Measurements from ENCODE around the gene PHRF1. TPM values are rescaled to one million over a fixed set of nuclear protein-coding genes. Genes with fewer than 3 reads are reported as not detected.

Gene PHRF1
- total RNA-seq, 2 donors from 2014 or later, result 20.8 to 55.2 TPM

GRCh38 chr11:619628-620050, 43.4 kb downstream of the PHRF1 start:
- no peaks in the 10 kb centered on the region for H3K27me3 ChIP-seq (replicated peaks; ENCODE audit: insufficient read depth)
- intact Hi-C loops (cut with DNase I), result no loop called here

DNA sequence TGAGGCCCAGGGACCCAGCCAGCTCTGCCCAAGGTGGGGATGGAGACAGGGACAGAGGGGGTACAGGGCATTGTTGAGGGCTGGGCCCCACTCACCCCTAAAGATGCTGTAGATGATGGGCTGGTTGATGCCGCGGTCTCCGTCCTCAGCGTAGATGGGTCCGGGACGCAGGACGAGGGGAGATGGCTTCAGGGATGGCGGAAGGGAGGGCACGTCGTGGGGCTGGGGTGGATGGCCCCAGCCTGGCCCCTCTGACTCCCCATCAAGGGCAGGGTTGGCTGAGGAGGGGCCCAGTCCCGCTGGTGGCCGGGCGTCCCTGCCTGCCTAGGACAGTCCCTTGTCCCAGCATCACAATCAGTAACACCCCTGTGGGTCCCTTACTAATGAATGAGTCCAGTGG, 43.9 kb downstream of the PHRF1 start:
- intact Hi-C loops (cut with DNase I), result no loop called here
- no peak overlapping the region for H3K27ac ChIP-seq
- peaks cover under 1% of the 10 kb centered on the region for H3K4me1 ChIP-seq (replicated peaks)
- H3K9me3 ChIP-seq, result no peaks in the 10 kb centered on the region
- no peak overlapping the region for H3K4me3 ChIP-seq
- 92% methylated on average over 13 of the region's 13 CpGs for WGBS
- no peak for DNase-seq (ENCODE audit: low spot score)
- no peaks in the 10 kb centered on the region for H3K27me3 ChIP-seq (replicated peaks; ENCODE audit: insufficient read depth)
- no peaks in the 10 kb centered on the region for H3K36me3 ChIP-seq
- TF ChIP-seq POLR2AphosphoS5 (IDR thresholded peaks at IDR 0.05) (no peak), POLR2A (IDR thresholded peaks at IDR 0.05) (no peak)
- TF ChIP-seq, protein P1, sequence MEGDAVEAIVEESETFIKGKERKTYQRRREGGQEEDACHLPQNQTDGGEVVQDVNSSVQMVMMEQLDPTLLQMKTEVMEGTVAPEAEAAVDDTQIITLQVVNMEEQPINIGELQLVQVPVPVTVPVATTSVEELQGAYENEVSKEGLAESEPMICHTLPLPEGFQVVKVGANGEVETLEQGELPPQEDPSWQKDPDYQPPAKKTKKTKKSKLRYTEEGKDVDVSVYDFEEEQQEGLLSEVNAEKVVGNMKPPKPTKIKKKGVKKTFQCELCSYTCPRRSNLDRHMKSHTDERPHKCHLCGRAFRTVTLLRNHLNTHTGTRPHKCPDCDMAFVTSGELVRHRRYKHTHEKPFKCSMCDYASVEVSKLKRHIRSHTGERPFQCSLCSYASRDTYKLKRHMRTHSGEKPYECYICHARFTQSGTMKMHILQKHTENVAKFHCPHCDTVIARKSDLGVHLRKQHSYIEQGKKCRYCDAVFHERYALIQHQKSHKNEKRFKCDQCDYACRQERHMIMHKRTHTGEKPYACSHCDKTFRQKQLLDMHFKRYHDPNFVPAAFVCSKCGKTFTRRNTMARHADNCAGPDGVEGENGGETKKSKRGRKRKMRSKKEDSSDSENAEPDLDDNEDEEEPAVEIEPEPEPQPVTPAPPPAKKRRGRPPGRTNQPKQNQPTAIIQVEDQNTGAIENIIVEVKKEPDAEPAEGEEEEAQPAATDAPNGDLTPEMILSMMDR (IDR thresholded peaks at IDR 0.05), result no peak

More at GRCh38 chr11:619628-620050, 43.4 kb downstream of the PHRF1 start:
- H3K27ac ChIP-seq, result no peak overlapping the region
- 92% methylated on average over 22 of the region's 22 CpGs for WGBS
- H3K9me3 ChIP-seq, result no peaks in the 10 kb centered on the region
- H3K4me3 ChIP-seq, result no peak overlapping the region
- TF ChIP-seq POLR2A (IDR thresholded peaks at IDR 0.05) (no peak), POLR2AphosphoS5 (IDR thresholded peaks at IDR 0.05) (no peak)
- TF ChIP-seq, protein P1 (IDR thresholded peaks at IDR 0.05), result no peak
- H3K36me3 ChIP-seq, result no peaks in the 10 kb centered on the region
- no peak for DNase-seq (ENCODE audit: low spot score)
- H3K4me1 ChIP-seq (replicated peaks), result peaks cover 7% of the 10 kb centered on the region

GRCh38 chr11:620935-621814, 44.9 kb downstream of the PHRF1 start:
- no peaks in the 10 kb centered on the region for H3K27me3 ChIP-seq (replicated peaks; ENCODE audit: insufficient read depth)
- no peak for DNase-seq (ENCODE audit: low spot score)
- H3K4me1 ChIP-seq (replicated peaks), result no peaks in the 10 kb centered on the region
- 75% methylated on average over 42 of the region's 45 CpGs for WGBS
- intact Hi-C loops (cut with DNase I), result no loop called here
- no peak for TF ChIP-seq POLR2A (IDR thresholded peaks at IDR 0.05)
- TF ChIP-seq, protein P1 (IDR thresholded peaks at IDR 0.05), result no peak
- TF ChIP-seq POLR2AphosphoS5 (IDR thresholded peaks at IDR 0.05), result no peak
- H3K36me3 ChIP-seq, result no peaks in the 10 kb centered on the region
- no peak overlapping the region for H3K27ac ChIP-seq
- H3K4me3 ChIP-seq, result no peak overlapping the region
- H3K9me3 ChIP-seq, result no peaks in the 10 kb centered on the region

DNA sequence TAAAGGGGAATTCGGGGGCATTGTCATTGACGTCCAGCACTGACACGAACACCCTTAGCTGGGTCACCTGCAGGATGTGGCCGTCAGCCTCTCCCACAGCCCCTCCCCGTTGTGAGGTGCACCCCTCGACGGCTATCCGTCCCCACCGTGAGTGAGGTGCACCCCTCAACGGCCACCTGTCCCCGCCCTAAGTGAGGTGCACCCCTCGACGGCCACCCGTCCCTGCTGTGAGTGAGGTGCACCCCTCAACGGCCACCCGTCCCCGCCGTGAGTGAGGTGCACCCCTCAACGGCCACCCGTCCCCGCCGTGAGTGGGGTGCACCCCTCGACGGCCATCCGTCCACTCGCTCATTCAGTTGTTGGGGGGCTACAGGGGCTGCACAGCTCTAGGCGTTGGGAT, 45.6 kb downstream of the PHRF1 start:
- Histone ChIP-seq H3K4me3 (no peak overlapping the region), H3K9me3 (no peaks in the 10 kb centered on the region), H3K27me3 (replicated peaks; ENCODE audit: insufficient read depth) (no peaks in the 10 kb centered on the region), H3K36me3 (no peaks in the 10 kb centered on the region), H3K4me1 (replicated peaks) (no peaks in the 10 kb centered on the region), H3K27ac (no peak overlapping the region)
- TF ChIP-seq, protein P1 (IDR thresholded peaks at IDR 0.05), result no peak
- TF ChIP-seq POLR2AphosphoS5 (IDR thresholded peaks at IDR 0.05) (no peak), POLR2A (IDR thresholded peaks at IDR 0.05) (no peak)
- WGBS, result 84% methylated on average over 27 of the region's 27 CpGs
- intact Hi-C loops (cut with DNase I), result no loop called here
- no peak for DNase-seq (ENCODE audit: low spot score)

All from prostate gland (tissue), 2 donors.